ENCODE data around the gene CRELD2. TPM values are rescaled to one million over a fixed set of nuclear protein-coding genes. Genes with fewer than 3 reads are reported as not detected.

CRELD2 gene
- total RNA-seq, 1 donor from 2014 or later = 17.5 TPM

- DNase-seq (ENCODE audit: low spot score in 2 of 2) = no peak
- no peak for FAIRE-seq
Observed at GRCh38 chr22:49887064-49887451, 31.4 kb upstream of the CRELD2 start.

- FAIRE-seq = no peak
Observed at GRCh38 chr22:49887702-49888101, 30.7 kb upstream of the CRELD2 start.

DNA sequence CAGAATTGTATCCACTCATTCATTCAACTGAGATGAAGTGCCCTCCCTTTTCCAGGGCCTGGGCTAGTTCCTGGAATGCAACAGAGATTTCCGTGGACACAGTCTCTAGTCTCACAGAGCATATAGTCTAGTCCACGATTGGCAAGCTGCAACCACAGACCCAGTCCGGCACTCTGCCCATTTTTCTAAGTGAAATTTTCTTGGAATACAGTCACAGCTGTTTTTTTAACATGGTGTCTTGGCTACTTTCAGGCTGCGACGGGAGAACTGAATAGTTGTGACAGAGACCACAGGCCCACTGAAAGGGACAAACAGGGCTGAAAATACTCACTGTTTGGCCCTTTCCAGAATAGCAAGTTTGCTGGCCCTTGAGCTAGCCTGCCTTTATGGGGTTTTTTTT lies 29.4 kb upstream of the CRELD2 start:
- no peak for FAIRE-seq
- DNase-seq (ENCODE audit: low spot score in 2 of 2) = no peak

More at GRCh38 chr22:49887702-49888101, 30.7 kb upstream of the CRELD2 start:
- DNase-seq (ENCODE audit: low spot score in 2 of 2) = no peak

DNA sequence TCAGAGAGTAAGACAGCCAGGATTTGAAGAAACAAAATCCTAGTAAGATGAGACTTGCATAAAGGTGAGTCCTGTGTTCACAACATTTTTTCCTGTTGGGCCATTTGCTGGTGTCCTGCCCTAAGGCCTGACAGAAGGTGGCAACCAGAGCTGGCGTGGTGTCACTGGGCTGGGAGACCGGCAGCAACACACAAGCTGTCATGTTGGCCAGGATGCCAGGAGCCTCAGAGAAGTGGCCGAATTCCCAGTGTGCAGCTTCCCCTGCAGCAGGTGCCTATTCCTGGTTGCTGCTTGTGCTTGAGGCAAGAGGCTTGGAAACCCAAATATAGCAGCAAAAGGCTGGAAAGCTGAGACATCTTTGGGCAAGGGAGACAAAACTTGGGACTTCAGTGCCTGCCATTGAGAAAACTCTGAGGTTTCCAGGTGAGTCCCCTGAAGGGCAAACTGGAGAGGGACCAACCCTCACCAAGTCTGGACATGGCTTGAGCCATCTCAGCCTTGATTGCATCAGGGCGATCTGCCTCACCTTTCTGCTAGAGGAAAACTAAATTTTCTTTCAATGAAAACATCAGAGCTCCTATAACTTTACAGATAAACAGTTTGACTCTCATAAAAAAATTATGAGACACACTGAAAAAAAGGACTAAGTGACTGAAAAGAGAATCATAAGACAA lies 26.1 kb upstream of the CRELD2 start:
- FAIRE-seq = no peak
- DNase-seq (ENCODE audit: low spot score in 2 of 2) = no peak

- DNase-seq (ENCODE audit: low spot score in 2 of 2) (no peak), FAIRE-seq (no peak)
Observed at GRCh38 chr22:49893025-49893424, 25.4 kb upstream of the CRELD2 start.

DNA sequence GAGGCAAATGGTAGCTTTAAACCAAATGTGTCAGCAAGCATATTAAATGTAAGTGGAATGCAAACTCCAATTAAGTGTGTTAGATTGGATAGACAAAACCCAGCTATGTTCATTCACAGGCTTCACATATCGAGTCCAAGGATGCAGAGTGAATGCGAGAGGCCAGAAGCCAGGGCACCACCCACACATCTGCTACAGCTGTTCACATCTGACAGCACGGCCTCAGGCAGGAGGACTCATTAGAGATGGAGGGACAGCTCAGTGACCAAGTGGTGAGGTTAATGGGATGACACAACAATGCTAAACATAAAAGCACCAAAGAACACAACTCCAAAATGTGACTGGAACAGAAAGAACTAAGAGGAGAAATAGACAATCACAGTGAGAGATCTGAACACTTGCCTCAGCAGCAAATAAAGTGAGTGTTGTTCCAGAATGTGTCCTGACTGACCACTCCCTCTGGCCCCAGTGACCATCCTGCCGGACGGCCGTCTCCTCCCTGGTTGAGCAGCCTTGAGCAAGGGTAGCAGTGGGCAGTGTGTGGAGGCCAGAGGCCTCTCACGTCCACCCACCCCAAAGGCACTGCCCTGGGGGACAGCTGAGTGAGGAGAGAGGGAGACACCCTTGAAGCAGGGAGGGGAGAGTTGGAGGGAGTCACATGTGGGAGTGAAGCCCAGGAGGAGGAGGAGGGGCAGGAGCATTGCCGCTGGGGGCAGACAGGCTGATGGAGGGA lies 23.9 kb upstream of the CRELD2 start:
- no peak for FAIRE-seq
- no peak for DNase-seq (ENCODE audit: low spot score in 2 of 2)

DNA sequence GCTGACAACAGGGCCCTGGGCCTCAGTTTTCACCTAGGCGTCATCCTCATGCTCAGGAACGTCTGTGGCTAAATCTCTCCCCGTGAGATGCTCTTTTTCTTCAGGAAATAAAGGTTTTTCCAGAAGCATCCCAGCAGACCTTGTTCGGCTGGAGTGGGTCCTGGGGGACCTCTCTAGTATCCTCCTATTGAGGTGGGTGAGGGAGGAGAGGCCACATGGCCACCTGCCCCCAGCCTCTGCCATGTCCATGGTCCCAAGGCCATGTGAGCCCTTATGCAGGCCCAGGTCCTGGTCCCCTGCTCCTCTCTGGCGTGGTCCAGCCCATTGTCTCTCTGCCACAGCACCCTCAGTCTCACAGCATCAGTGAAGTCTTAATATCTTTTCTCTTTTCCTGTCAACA lies 22.2 kb upstream of the CRELD2 start:
- DNase-seq (ENCODE audit: low spot score in 2 of 2) (no peak), FAIRE-seq (no peak)

GRCh38 chr22:49897015-49897684 lies 21.3 kb upstream of the CRELD2 start:
- FAIRE-seq (no peak), DNase-seq (ENCODE audit: low spot score in 2 of 2) (no peak)

GRCh38 chr22:49899530-49899929 lies 18.9 kb upstream of the CRELD2 start:
- DNase-seq (ENCODE audit: low spot score in 2 of 2) (no peak), FAIRE-seq (no peak)

DNA sequence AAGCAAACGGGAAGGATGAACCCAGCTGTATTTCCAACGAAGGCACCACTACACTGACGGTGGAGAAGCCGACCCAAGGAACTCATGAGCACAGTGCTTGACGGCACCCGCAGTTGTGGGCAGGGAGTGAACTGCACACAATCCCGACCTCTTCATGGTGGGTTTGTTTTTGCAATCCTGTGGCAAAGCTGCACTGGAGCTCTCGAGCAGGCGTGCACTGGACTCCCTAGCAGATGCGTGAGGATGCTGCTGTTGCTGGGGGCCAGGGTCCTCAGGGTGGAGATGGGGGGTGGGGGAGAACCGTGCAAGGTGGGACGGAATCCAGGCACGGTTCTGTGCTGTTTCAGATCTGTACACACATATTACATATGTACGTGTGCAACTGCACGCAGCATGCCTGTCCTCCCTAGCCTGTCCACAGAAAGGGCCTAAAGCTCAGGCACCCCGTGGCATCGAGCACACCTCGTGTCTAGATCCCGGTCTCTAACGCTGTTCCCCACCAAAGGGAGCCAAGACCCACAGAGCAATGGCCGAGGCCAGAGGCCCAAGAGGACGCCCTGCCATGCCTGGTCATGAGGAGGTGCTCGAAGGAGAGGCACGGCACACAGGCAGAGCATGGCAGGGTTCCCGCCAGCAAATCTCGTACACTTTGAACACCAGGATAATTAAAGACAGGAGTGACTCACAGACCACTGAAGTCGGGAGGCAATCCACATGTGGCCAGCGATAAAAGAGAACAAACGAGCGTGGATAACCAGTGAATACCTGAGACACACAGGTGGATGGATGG lies 17.8 kb upstream of the CRELD2 start:
- FAIRE-seq = no peak
- DNase-seq (ENCODE audit: low spot score in 2 of 2) = no peak

DNA sequence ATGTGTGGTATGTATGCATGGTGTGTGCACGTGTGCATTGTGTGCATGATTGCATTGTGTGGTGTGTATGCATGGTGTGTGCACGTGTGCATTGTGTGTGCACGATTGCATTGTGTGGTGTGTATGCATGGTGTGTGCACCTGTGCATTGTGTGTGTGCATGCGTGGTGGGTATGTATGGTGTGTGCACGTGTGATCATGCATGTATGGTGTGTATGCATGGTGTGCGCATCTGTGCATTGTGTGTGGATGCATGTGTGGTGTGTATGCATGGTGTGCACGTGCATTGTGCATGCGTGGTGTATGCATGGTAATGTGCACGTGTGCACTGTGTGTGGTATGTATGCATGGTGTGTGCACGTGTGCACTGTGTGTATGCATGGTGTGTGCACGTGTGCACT lies 17.0 kb upstream of the CRELD2 start:
- FAIRE-seq (no peak), DNase-seq (ENCODE audit: low spot score in 2 of 2) (no peak)

GRCh38 chr22:49903322-49904039 lies 15.0 kb upstream of the CRELD2 start:
- FAIRE-seq (no peak), DNase-seq (ENCODE audit: low spot score in 2 of 2) (no peak)

DNA sequence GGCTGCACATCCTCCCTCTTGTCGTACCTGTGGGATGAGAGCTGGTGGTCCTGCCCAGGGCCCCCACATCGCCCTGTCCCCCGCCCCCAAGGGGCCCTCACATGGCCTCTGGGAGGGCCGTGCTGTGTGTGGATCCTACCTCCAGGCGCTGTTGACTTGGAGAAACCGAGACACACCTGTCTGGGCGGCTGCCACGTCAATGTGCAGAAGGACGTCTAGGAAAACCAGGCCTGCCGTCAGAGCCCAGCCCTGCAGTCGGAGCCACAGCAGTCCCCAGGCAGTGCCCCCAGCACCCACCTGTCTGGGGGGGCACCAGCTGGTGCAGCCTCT lies 14.4 kb upstream of the CRELD2 start:
- DNase-seq (ENCODE audit: low spot score in 2 of 2) = no peak
- FAIRE-seq = no peak

- DNase-seq (ENCODE audit: low spot score in 2 of 2) (no peak), FAIRE-seq (no peak)
Observed at GRCh38 chr22:49905465-49905864, 13.0 kb upstream of the CRELD2 start.

DNA sequence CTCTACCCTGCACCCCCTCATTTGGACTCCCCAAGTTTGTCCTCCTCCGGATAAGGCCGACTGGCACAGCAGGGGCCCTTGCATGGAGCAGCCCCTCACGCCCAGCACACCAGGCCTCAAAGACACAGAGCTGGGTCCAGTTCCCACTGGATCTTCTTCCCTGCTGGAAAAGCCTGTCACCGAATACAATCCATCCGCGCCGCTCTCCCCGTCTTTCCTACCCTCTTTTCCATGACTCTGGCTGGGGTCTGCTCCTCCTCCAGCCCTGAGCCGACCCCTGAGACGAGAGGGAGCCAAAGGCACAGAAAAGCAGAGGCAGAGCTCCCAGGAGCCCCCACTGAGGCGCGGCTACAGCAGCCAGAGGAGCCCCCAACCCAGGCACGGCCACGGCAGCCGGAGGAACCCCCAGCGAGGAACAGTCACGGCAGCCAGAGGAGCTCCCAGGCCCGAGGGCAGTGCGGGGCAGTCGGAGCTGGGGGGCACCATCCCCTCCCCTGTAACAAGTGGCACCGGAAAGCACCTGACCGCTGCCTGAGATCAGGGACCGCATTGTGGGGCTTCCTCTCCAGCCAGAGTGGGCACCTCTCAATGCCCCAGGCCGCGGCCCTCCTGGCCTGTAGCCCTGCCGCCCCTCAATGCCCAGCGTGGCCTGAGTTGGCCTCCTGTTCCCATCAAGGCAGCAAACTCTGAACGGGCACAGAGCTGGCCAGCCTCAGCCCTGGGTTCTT lies 12.2 kb upstream of the CRELD2 start:
- no peak for DNase-seq (ENCODE audit: low spot score in 2 of 2)
- no peak for FAIRE-seq

DNA sequence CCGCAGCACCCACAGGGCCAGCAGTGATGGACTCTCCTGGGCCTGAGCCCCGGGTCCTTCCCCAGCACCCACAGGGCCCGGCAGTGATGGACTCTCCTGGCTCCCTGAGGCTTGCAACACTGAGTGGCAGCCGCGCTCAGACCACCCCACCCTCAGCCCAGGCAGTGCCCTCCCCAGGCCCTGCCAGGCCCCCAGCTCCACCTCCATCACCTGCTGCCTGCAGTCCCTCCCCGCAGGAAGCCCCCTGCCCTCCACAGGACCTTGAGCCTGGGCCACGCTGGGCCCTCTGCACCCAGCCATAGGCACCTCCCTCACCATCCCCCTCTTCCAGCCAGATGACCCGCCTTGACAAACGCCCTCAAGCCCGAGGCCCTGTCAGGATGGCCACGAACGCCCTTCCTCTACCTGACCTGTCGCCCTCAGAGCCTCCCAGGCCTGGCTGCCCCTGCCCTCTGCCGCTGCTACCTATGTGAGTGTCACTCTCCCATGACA lies 11.6 kb upstream of the CRELD2 start:
- FAIRE-seq (no peak), DNase-seq (ENCODE audit: low spot score in 2 of 2) (no peak)

DNA sequence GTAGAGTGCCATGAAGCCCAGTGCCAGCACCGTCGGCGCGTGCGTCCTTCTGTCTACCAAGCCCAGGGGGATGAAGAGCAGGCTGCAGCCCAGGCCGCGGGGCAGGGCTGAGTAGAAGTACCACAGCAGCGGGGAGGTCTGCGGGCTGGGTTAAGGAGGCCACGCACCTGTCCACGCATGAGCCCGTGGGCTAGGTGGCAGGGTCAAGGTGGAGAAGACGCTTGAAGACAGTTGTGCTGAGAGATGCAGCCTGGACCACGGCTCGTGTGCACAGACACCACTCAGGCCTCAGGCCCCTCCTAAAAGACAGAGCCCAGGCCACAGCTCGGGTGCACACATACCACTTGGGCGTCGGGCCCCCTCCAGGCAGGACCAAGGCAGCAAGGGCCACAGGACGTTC lies 10.6 kb upstream of the CRELD2 start:
- DNase-seq (ENCODE audit: low spot score in 2 of 2) (no peak), FAIRE-seq (no peak)

DNA sequence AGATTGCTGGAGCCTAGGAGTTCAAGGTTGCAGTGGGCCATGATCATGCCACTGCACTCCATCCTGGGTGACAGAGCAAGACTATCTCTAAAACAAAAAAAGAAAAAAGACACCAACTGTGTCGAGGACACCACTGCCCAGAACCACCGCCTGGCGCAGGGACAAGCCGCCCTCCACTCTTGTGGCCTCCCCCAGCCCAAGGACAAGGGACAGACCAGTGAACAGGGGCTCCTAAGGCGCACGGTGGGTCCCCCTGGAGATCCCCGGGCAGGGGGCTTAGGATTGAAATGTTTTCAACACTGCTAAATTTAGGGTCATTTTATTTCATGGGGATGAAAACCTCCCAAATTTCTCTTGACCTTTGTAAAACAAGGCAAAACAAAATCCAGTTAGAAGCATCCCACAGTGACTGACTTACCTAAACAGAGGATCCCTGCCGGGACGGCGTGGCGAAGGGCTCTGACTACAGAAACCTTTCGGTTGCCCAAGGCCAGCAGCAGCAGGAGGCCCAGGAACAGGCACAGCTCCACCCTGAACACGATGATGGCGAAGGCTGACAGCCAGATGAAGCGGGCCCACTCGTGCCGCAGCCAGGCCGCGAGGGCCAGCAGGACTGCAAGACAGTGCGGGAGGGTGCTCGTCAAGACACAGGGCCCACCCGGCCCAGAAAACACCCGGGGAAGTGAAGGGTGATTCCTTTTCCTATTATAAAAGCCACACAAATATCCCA lies 8.8 kb upstream of the CRELD2 start:
- no peak for FAIRE-seq

More for the DNA sequence above, 8.8 kb upstream of the CRELD2 start:
- DNase-seq (ENCODE audit: low spot score in 2 of 2) = no peak

Measured in frontal cortex (tissue), 4 donors.